Fibroblast of peridontal ligament (primary cell): ENCODE measurements around the gene AVPR1A.
"Not testable (repeated sequence)": the region's sequence is repeated elsewhere in the genome, so short reads cannot be mapped to it uniquely, and the experiment has no call there.

Experiments used
- DNase-seq: peaks from one replicate; pipeline ENCODE4 v3.0.0-alpha.2; 2010; ENCODE audit errors: extremely low read depth

The AVPR1A gene

DNA sequence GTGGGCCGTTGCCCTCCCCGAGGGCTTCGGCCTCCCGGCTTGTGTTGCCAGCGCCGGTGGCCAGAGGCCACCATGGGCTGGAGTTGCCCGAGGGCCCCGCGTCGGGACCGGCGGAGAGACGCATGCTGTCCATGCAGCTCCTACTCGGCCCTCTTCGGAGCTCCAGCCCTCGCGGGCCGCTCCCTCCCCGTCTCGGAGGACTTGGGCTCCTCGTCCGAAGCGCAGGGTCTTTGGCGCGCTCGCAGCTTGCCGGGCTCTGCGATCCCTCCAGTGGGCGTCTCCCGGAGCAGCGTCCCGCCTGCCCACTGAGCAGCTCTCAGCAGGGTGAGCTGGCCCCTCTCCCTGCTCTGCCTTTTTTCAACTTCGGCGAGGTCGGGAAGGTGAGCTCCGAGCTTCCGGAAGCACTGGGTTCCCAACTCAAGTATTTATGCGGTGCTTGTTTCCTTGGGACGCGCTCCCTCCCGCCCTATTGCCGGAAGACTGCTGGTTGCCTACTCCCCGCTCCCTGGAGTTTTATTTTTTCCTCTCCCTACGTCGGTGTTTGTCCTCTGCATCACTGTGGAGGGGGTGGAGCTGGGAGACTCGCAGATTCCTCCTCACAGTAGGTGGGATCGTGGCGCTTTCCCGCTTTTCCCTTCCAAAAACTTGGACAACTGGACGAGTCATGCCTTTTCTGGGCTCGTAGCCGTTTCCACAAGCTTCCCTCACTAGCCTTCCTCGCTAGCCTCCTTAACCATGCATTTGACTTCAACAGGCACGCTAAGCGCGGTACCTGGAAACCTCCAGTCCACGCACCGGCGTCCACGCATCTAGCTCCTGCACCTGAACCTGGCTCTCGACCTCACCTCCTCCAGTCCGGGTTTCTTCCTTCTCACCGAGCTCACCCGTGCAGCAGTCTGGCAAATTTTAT lies at the start of gene AVPR1A:
AVPR1A (minus strand) TSS at position 489 of the 910 bp plus-strand sequence; CDS start at position 124, 365 bp downstream.
- DNase-seq: no peak

GRCh38 chr12:63196168-63196567 lies 45.2 kb upstream of the AVPR1A start:
- DNase-seq: no peak

GRCh38 chr12:63179224-63179623 lies 28.2 kb upstream of the AVPR1A start:
- no peak for DNase-seq

DNA sequence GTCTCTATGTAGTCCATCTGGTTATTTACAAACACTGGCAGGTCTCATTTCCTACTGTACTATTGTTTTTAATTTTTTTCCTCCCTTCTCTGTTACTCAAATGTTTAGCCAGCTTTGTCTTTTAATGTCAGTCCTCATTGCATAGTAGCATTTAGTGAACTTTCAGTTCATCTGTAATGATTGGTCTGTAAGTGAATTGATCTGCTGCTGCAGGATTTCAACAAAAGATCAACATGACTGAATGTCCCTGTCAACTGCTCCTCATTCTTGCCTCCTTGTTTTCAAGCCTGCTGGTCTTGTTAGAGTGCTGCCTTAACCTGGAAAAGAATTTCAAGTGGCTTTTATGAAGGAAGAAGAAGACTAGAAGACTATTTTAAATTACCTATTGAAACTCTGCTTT lies 19.3 kb upstream of the AVPR1A start:
- no peak for DNase-seq

DNA sequence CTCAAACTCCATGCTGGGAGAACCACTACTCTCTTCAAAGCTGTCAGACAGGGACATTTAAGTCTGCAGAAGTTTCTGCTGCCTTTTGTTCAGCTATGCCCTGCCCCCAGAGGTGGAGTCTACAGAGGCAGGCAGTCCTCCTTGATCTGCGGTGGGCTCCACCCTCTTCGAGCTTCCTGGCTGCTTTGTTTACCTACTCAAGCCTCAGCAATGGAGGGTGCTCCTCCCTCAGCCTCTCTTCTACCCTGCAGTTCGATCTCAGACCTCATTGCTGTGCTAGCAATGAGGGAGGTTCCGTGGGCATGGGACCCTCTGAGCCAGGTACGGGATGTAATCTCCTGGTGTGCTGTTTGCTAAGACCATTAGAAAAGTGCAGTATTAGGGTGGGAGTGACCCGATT lies 16.7 kb upstream of the AVPR1A start:
- DNase-seq: not testable (repeated sequence)

- no peak for DNase-seq
These were observed 13.9 kb upstream of the AVPR1A start for GRCh38 chr12:63164911-63165310.

DNA sequence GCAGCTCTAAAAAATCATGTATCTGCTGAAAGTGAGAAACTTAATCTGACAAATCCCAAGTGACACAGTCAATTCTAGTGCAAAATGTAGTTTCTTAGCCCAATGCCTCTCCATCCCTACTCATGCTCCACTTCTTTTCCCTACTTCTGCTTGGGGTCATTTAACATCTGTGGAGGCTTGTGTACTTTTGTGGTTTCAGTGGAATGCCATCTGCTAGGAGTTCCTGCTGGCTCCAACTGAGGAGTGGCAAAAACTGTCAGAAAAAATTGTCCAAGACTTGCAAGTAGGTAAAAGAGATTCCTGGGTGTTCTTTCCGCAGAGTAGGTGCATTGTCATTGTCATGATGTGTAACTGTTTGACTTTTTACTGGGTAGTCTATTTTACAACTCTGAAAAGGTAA lies 12.5 kb upstream of the AVPR1A start:
- peak; percentile 6 for DNase-seq

- no peak for DNase-seq
These were observed 4.4 kb upstream of the AVPR1A start for GRCh38 chr12:63155375-63155774.

GRCh38 chr12:63154560-63154959 lies 3.6 kb upstream of the AVPR1A start:
- no peak for DNase-seq

- DNase-seq: no peak
These were observed 1.3 kb upstream of the AVPR1A start for GRCh38 chr12:63152321-63152700.

- DNase-seq: peak; percentile 46
These were observed 771 bp upstream of the AVPR1A start for GRCh38 chr12:63151623-63152320.

GRCh38 chr12:63149909-63150712 lies 890 bp downstream of the AVPR1A start:
- DNase-seq: no peak

DNA sequence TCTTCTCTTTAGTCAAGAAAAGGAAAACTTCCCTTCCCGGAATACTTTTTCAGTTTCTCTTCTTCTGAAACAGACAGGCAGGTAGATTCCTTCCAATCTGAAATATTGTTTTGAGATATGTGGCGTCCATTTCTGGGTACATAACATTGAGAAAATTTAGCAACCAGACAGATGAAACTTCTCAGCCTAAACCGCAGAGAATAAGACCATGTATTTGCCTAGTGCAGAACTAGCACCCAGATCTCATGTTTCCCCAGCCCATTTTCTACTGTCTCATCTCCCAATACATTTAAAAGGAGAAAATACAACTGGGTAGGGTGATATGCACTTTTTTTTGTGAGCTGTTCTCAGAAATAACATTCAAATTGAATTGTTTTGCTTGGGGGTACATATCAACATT lies 6.4 kb downstream of the AVPR1A start:
- no peak for DNase-seq

GRCh38 chr12:63138488-63138887 lies 12.5 kb downstream of the AVPR1A start:
- no peak for DNase-seq

GRCh38 chr12:63133981-63134380 lies 17.0 kb downstream of the AVPR1A start:
- no peak for DNase-seq

DNA sequence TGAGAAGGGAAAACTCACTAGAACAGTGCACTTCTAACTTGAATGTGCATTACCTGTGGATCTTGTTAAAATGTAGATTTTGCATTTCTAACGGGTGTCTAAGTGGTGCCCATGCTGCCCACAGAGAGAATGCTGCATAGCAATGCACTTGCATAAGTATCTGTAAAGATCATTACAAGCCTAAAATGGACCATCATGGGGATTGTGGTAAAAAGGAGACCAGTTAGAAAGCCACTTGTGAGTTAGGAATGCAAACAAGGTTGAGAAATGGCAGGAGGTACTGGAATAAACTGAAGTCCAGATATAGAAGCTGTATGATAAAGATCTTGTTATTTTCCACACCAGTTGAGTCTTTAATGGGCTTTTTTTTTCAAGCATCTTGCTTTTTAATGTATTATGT lies 18.8 kb downstream of the AVPR1A start:
- DNase-seq: no peak

- no peak for DNase-seq
These were observed 21.1 kb downstream of the AVPR1A start for GRCh38 chr12:63129927-63130326.

DNA sequence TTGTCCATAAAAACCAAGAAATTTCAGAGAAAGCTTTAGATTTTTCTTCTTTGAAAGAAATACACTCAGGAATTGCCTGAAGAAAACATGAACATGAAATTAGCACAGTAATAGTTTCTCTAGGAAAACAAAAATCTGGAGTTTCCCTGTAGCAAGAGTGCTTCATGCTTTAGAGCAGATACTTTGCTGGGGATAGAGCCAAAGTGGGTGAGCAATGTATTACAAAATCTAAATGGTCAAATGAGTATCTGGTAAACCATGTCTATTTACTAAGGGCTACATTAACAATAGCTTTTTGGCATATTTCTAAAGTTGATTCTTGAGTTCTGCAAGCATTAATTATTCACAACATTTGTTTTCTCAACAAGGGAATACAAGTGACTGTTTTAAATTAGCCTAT lies 26.2 kb downstream of the AVPR1A start:
- peak; percentile 49 for DNase-seq

GRCh38 chr12:63103494-63104131 lies 47.4 kb downstream of the AVPR1A start:
- DNase-seq: peak; percentile 52

GRCh38 chr12:63101920-63102319 lies 49.1 kb downstream of the AVPR1A start:
- no peak for DNase-seq

- no peak for DNase-seq
These were observed 52.1 kb downstream of the AVPR1A start for GRCh38 chr12:63098851-63099250.
